Thyroid gland (tissue), 4 donors: ENCODE measurements around the gene KRT40. TPM values are rescaled to one million over a fixed set of nuclear protein-coding genes. Genes with fewer than 3 reads are reported as not detected.

ENCODE experiments used
- DNase-seq, 2 donors: peaks; one replicate each; pipeline ENCODE4 v3.0.0-alpha.2; 2019
- H3K27ac ChIP-seq, 3 donors: fragments of 200-600 bp; sonication (generic); 1 replicate in 2 of 3; 2 replicates in 1 of 3; pipeline ENCODE4 v1.5.1; 2016 to 2019; ENCODE audit warnings: mild to moderate bottlenecking in 1 of 3, moderate library complexity in 1 of 3
- H3K27me3 ChIP-seq: fragments of 200-600 bp; sonication (generic); one replicate; pipeline ENCODE4 v1.5.1; 2019
- H3K36me3 ChIP-seq, 2 donors: fragments of 200-600 bp; sonication (generic); one replicate each; pipeline ENCODE4 v1.5.1; 2016 to 2019
- H3K4me1 ChIP-seq, 2 donors: fragments of 200-600 bp; sonication (generic); one replicate each; pipeline ENCODE4 v1.5.1; 2017 to 2019
- H3K4me3 ChIP-seq, 3 donors: fragments of 200-600 bp; sonication (generic); replicated peaks in 1 of 3; 1 replicate in 2 of 3; 2 replicates in 1 of 3; pipeline ENCODE4 v1.5.1; 2016; ENCODE audit warnings: mild to moderate bottlenecking in 1 of 3
- H3K9me3 ChIP-seq: fragments of 200-600 bp; sonication (generic); one replicate; pipeline ENCODE4 v1.5.1; 2017
- POLR2A ChIP-seq, 2 donors: fragments of 450-650 bp; IDR thresholded peaks; one replicate each; pipeline ENCODE4 v1.6.1; 2017; ENCODE audit warnings: antibody characterized with exemption in 2 of 2, mild to moderate bottlenecking in 2 of 2, moderate library complexity in 1 of 2
- WGBS, 2 donors: methylation state at CpG; one replicate each; pipeline ENCODE4 v1.1.5; 2017; 5-methylcytosine and 5-hydroxymethylcytosine counted together
- intact Hi-C: fragments of 100-400 bp; cut with DNase I; formaldehyde crosslinking; loops from one replicate; pipeline ENCODE4 v1.15.1; 2023
- total RNA-seq, 4 donors: library from RNA; depleted of rRNA; stranded (reverse); fragments of >200 nt; gene quantifications; one replicate each; pipeline ENCODE4 v1.2.3, GENCODE V29; 2016
- TF ChIP-seq, protein P1 (sequence below), 6 experiments: fragments of 200-600 bp in 3 of 6; fragments of 450-650 bp in 3 of 6; sonication (generic) in 3 of 6; IDR thresholded peaks; one replicate each; pipeline ENCODE4 v1.5.1; 2016 to 2019; ENCODE audit warnings: antibody characterized with exemption in 6 of 6, mild to moderate bottlenecking in 2 of 6, inconsistent platforms in 1 of 6, moderate library complexity in 1 of 6

The KRT40 gene
- total RNA-seq, 4 donors from 2014 or later = not detected

DNA sequence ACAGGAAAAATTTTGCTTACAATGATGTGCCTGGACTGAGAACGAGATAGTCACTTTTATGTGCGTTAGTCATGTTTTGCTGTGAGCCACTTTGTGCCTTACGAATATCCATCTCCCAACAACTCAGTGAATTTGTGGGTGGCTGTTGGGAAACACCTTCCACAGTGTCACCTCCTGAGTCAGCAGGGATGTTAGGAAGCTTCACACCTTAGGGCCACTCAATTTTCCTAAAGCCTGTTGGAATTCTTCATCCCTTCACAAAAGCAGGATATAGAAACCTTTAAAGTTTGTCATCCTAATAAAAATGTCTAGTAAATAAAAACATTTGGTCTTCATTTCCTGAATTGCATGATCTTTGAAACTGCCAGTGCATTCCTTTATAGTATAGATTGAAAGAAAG lies 29.1 kb upstream of the KRT40 start:
- Histone ChIP-seq H3K4me1 (no peaks in the 10 kb centered on the region), H3K9me3 (no peaks in the 10 kb centered on the region), H3K27ac (no peak overlapping the region), H3K4me3 (no peak overlapping the region), H3K27me3 (no peaks in the 10 kb centered on the region), H3K36me3 (no peaks in the 10 kb centered on the region)
- WGBS, 2 donors = 85 to 90% methylated on average over 3 of the region's 3 CpGs
- TF ChIP-seq POLR2A (IDR thresholded peaks at IDR 0.05) = no peak
- DNase-seq = no peak
- intact Hi-C loops = no loop called here

DNA sequence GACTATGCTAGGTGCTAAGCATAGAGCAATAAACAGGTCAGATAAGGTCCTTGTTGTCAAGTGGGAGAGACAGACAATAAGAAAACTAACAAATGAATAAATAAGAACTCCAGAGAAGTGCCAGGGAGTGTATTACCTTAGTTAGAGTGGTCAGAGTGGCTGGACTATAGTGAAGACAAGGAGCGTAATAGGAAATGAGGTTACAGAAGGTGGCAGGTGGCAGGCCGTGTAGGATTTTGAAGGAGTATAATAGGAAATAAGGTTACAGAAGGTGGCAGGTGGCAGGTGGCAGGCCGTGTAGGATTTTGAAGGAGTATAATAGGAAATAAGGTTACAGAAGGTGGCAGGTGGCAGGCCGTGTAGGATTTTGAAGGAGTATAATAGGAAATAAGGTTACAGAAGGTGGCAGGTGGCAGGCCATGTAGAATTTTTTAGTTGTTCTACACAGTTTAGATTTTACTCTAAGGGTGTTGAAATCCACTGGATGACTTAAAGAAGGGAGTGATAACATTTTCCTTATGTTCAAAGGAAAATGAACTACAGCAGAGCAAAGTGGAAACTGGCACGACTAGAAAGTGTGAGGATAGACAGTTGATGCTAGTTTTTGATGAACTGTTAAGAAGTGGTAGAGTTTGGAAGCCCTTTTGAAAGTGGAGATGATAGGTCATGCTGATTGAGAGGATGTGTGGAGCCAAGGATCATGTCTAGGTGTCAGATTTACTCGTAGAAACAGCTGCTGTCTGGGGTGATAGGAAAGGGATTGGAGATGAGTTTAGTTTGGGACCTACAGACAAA lies 28.4 kb upstream of the KRT40 start:
- WGBS, 2 donors = 73 to 78% methylated on average over 6 of the region's 6 CpGs
- no peak for DNase-seq
- Histone ChIP-seq H3K27ac (no peak overlapping the region), H3K27me3 (no peaks in the 10 kb centered on the region), H3K9me3 (no peaks in the 10 kb centered on the region), H3K4me3 (no peak overlapping the region), H3K4me1 (no peaks in the 10 kb centered on the region), H3K36me3 (no peaks in the 10 kb centered on the region)
- no peak for TF ChIP-seq POLR2A (IDR thresholded peaks at IDR 0.05)
- TF ChIP-seq, protein P1, sequence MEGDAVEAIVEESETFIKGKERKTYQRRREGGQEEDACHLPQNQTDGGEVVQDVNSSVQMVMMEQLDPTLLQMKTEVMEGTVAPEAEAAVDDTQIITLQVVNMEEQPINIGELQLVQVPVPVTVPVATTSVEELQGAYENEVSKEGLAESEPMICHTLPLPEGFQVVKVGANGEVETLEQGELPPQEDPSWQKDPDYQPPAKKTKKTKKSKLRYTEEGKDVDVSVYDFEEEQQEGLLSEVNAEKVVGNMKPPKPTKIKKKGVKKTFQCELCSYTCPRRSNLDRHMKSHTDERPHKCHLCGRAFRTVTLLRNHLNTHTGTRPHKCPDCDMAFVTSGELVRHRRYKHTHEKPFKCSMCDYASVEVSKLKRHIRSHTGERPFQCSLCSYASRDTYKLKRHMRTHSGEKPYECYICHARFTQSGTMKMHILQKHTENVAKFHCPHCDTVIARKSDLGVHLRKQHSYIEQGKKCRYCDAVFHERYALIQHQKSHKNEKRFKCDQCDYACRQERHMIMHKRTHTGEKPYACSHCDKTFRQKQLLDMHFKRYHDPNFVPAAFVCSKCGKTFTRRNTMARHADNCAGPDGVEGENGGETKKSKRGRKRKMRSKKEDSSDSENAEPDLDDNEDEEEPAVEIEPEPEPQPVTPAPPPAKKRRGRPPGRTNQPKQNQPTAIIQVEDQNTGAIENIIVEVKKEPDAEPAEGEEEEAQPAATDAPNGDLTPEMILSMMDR (IDR thresholded peaks at IDR 0.05) = no peak
- intact Hi-C loops = no loop called here

DNA sequence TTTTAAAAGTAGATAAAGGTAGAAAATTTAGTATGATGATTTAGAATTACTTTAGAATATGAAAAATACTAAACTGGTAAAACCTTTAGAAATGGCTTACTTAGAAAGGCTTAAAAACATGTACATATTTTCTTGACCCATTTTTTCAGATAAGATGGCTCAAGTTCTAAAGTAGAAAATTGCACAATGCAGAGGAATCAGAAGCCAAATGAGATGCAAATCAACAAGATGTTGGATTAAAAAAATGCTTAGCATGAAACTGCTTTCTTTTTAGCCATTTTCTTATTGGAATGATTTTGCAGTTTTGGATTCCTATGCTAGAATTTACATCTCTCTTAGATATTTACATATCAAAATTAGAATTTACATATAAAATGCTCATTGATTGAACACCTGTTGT lies 26.3 kb upstream of the KRT40 start:
- H3K4me3 ChIP-seq = no peak overlapping the region
- intact Hi-C loops = no loop called here
- TF ChIP-seq, protein P1 (IDR thresholded peaks at IDR 0.05) = no peak
- no peak for TF ChIP-seq POLR2A (IDR thresholded peaks at IDR 0.05)
- no peak for DNase-seq
- no peaks in the 10 kb centered on the region for H3K27me3 ChIP-seq
- no peaks in the 10 kb centered on the region for H3K36me3 ChIP-seq
- no peak overlapping the region for H3K27ac ChIP-seq
- H3K4me1 ChIP-seq = no peaks in the 10 kb centered on the region
- no peaks in the 10 kb centered on the region for H3K9me3 ChIP-seq

DNA sequence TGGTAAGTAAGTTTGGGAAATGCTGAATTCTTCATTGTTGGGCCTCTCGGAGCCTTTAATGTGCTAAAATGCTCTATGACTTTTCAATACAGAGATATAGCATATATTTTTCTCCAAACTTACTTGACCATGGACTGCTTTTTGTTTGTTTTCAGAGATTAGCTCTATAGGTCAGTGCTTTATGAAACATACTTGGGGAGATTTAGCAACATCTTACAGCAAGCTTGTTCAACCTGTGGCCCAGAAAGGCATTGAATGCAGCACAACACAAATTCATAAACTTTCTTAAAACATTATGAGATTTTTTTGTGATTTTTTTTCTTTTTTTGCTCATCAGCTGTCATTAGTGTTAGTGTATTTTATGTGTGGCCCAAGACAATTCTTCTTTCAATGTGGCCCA lies 25.8 kb upstream of the KRT40 start:
- DNase-seq = no peak
- no peaks in the 10 kb centered on the region for H3K4me1 ChIP-seq
- no peaks in the 10 kb centered on the region for H3K27me3 ChIP-seq
- H3K4me3 ChIP-seq = no peak overlapping the region
- no peaks in the 10 kb centered on the region for H3K36me3 ChIP-seq
- no peaks in the 10 kb centered on the region for H3K9me3 ChIP-seq
- WGBS, 2 donors = 91 to 97% methylated on average over 1 of the region's 1 CpG
- intact Hi-C loops = no loop called here
- TF ChIP-seq, protein P1 (IDR thresholded peaks at IDR 0.05) = no peak
- no peak overlapping the region for H3K27ac ChIP-seq

DNA sequence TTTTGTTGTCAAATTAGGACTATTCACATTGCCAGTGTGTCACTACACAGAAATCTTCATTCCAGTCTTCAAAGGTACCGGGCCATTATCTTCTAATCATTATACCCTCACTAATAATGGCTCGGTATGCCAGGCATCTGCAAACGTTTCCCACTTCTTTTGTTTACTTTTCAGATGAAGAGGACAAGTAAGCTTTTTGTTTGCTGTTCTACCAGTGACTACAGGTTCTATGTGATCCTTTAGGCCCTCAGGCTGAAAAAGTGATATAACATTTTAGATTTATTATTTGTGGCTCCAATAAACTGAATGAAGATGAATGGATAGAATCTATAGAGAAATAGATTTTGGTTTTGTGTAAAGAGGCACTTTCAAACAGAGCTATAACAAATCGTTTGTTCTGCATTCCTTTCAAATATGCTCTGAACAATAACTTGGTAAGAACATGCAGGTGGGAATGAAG lies 25.2 kb upstream of the KRT40 start:
- no peaks in the 10 kb centered on the region for H3K36me3 ChIP-seq
- WGBS, 2 donors = 61% methylated on average over 4 of the region's 4 CpGs
- H3K9me3 ChIP-seq = no peaks in the 10 kb centered on the region
- TF ChIP-seq POLR2A (IDR thresholded peaks at IDR 0.05) = no peak
- TF ChIP-seq, protein P1 (IDR thresholded peaks at IDR 0.05) = no peak
- no peak for DNase-seq
- H3K4me1 ChIP-seq = peaks cover 0 to 2% of the 10 kb centered on the region in 2 donors
- no peak overlapping the region for H3K4me3 ChIP-seq
- no peaks in the 10 kb centered on the region for H3K27me3 ChIP-seq
- intact Hi-C loops = no loop called here
- H3K27ac ChIP-seq = no peak overlapping the region
